ENCODE results near the gene CRABP2. TPM values are rescaled to one million over a fixed set of nuclear protein-coding genes. Genes with fewer than 3 reads are reported as not detected.
A peak's percentile ranks its signal among the peaks of the same experiment; 100 is the strongest.

The CRABP2 gene
- total RNA-seq, 1 donor from 2014 or later = 110 TPM

DNA sequence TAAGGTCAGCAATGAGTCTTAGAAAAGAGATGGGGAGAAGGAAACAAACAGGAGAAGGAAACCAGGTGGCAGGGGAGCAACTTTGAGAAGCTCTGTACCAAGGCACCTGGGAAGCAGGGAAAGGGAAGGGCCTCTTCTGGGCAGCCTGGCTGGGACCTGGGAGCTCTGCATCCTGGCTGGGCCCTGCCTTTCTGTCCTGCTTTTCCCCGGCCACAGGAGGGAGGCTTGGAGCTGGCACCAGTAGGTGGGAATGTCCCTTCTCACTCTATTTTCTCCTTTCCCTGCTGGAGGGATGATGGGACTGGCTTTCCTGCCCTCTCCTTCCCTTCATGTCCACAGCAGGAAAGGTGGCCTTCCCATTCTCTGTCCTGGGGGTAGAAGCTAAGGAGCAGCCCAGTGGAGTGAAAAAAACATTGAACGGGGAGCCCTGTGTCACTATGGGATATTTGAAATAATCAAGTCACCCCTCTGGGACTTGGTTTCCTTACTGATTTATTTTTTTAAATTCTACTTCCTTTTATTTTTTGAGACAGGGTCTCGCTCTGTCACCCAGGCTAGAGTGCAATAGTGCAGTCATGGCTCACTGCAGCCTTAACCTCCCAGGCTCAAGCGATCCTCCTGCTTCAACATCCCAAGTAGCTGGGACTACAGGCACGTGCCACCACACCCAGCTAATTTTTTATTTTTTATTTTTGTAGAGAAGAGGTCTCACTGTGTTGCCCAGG, 23.1 kb downstream of the CRABP2 start:
- no peak overlapping the region for H3K4me2 ChIP-seq
- no peak overlapping the region for H3K4me3 Mint-ChIP-seq
- TF ChIP-seq, protein P1, sequence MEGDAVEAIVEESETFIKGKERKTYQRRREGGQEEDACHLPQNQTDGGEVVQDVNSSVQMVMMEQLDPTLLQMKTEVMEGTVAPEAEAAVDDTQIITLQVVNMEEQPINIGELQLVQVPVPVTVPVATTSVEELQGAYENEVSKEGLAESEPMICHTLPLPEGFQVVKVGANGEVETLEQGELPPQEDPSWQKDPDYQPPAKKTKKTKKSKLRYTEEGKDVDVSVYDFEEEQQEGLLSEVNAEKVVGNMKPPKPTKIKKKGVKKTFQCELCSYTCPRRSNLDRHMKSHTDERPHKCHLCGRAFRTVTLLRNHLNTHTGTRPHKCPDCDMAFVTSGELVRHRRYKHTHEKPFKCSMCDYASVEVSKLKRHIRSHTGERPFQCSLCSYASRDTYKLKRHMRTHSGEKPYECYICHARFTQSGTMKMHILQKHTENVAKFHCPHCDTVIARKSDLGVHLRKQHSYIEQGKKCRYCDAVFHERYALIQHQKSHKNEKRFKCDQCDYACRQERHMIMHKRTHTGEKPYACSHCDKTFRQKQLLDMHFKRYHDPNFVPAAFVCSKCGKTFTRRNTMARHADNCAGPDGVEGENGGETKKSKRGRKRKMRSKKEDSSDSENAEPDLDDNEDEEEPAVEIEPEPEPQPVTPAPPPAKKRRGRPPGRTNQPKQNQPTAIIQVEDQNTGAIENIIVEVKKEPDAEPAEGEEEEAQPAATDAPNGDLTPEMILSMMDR (IDR thresholded peaks at IDR 0.05) = peak; percentile 23
- no peak for TF ChIP-seq EZH2 (IDR thresholded peaks at IDR 0.05)
- no peak for TF ChIP-seq EZH2phosphoT487 (IDR thresholded peaks at IDR 0.05)
- no peaks in the 10 kb centered on the region for H3K36me3 Mint-ChIP-seq
- H3K27ac ChIP-seq = no peak overlapping the region
- no peaks in the 10 kb centered on the region for H4K20me1 ChIP-seq (ENCODE audit: low read depth)
- no peaks in the 10 kb centered on the region for H3K9me3 Mint-ChIP-seq
- DNase-seq (ENCODE audit: low spot score) = peak; percentile 48
- no peak overlapping the region for H2AFZ ChIP-seq (replicated peaks)
- peaks cover 4% of the 10 kb centered on the region for H3K79me2 ChIP-seq (ENCODE audit: low read depth)
- H3K36me3 ChIP-seq = no peaks in the 10 kb centered on the region
- H3K9ac ChIP-seq = no peak overlapping the region
- H3K9me3 ChIP-seq (ENCODE audit: low read depth) = no peaks in the 10 kb centered on the region
- H3F3A ChIP-seq (ENCODE audit: low read depth) = peaks cover 6% of the 10 kb centered on the region
- H3K4me1 ChIP-seq = peaks cover 5% of the 10 kb centered on the region
- peaks cover 6% of the 10 kb centered on the region for H3K27me3 Mint-ChIP-seq (ENCODE audit: insufficient read depth, low read depth)
- H3K4me1 Mint-ChIP-seq = peaks cover 21% of the 10 kb centered on the region
- H3K27me3 ChIP-seq = peaks cover 20% of the 10 kb centered on the region
- no peak overlapping the region for H3K27ac Mint-ChIP-seq
- no peak overlapping the region for H3K4me3 ChIP-seq

DNA sequence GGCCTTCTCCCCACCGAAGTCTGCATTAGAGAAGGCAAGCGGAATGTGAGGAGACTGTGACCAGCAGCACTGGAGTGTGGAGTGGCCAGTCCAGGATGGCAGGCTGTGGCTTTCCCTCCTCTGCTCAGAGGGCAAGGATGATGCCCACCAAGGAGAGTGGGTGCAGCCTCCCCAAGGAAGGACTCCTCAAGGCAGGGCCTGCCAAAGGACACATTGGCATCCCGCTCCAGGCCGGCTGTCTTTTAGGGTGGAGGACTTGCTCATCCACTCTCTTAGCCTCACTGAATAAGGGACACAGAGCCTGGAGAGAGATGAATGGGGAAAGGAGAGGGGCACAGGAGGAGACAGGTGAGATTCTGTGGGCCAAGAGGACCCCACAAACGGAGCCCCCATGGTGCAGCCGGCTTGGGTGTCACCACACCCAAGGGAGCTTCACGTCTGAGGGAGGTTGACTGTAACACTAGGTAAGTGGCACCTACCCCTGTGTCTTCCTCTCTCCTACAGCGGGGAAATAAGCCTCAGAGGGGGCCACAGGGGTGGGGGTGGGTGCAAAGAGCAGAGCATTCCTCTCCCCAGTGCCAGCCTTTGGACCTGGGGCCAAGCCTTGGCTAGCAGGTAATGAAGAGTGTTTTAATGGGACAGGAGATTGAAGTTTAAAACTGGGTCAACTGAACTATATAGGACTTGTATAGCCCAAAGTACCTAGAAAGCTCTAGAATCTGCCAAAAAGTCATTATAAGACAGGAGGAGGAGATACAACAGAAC, 24.0 kb downstream of the CRABP2 start:
- no peaks in the 10 kb centered on the region for H3K9me3 Mint-ChIP-seq
- no peaks in the 10 kb centered on the region for H3K36me3 Mint-ChIP-seq

DNA sequence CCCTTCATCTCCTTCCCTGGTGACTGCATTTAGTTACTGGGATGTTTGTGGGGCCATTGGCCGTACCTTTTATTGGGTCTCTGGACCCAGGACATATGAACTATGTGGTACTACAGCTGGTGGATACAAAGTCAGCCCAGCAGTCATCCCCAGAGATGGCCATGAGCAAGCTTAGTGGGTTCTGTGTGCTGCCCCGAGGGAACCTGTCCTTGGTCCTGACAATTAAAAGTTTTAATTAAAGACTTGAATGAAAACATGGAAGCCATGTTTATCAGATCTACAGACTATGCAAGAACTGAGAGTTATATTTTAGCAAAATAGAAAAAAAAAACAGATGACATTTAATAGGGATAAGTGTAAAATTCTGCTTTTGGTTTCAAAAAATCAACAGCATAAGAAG, 25.3 kb downstream of the CRABP2 start:
- H3K4me2 ChIP-seq = no peak overlapping the region
- no peak overlapping the region for H3K27ac ChIP-seq
- H3K9me3 Mint-ChIP-seq = no peaks in the 10 kb centered on the region
- H3K4me1 Mint-ChIP-seq = peaks cover 26% of the 10 kb centered on the region
- peak overlapping the region; percentile 1 for H3K4me3 Mint-ChIP-seq
- H3K36me3 Mint-ChIP-seq = no peaks in the 10 kb centered on the region
- H4K20me1 ChIP-seq (ENCODE audit: low read depth) = peaks cover 19% of the 10 kb centered on the region
- H3K27me3 ChIP-seq = peaks cover 20% of the 10 kb centered on the region
- DNase-seq (ENCODE audit: low spot score) = no peak
- no peak overlapping the region for H3K9ac ChIP-seq
- no peaks in the 10 kb centered on the region for H3K36me3 ChIP-seq
- H3K79me2 ChIP-seq (ENCODE audit: low read depth) = peaks cover 26% of the 10 kb centered on the region
- H3K27ac Mint-ChIP-seq = no peak overlapping the region
- H3K9me3 ChIP-seq (ENCODE audit: low read depth) = no peaks in the 10 kb centered on the region
- H3K4me3 ChIP-seq = no peak overlapping the region
- H3K27me3 Mint-ChIP-seq (ENCODE audit: insufficient read depth, low read depth) = peaks cover 6% of the 10 kb centered on the region
- peaks cover 10% of the 10 kb centered on the region for H3K4me1 ChIP-seq
- H2AFZ ChIP-seq (replicated peaks) = no peak overlapping the region
- peaks cover 19% of the 10 kb centered on the region for H3F3A ChIP-seq (ENCODE audit: low read depth)
- no peak for TF ChIP-seq EZH2phosphoT487 (IDR thresholded peaks at IDR 0.05)
- TF ChIP-seq, protein P1 (IDR thresholded peaks at IDR 0.05) = no peak
- TF ChIP-seq EZH2 (IDR thresholded peaks at IDR 0.05) = no peak

More for the DNA sequence above, 24.0 kb downstream of the CRABP2 start:
- no peak overlapping the region for H3K4me2 ChIP-seq
- TF ChIP-seq EZH2phosphoT487 (IDR thresholded peaks at IDR 0.05) (no peak), EZH2 (IDR thresholded peaks at IDR 0.05) (no peak)
- TF ChIP-seq, protein P1 (IDR thresholded peaks at IDR 0.05) = no peak
- H3K27ac Mint-ChIP-seq = no peak overlapping the region
- no peaks in the 10 kb centered on the region for H3K9me3 ChIP-seq (ENCODE audit: low read depth)
- peaks cover 6% of the 10 kb centered on the region for H3K27me3 Mint-ChIP-seq (ENCODE audit: insufficient read depth, low read depth)
- H3K27me3 ChIP-seq = peaks cover 20% of the 10 kb centered on the region
- peaks cover 22% of the 10 kb centered on the region for H3K4me1 Mint-ChIP-seq
- H3F3A ChIP-seq (ENCODE audit: low read depth) = peaks cover 7% of the 10 kb centered on the region
- H4K20me1 ChIP-seq (ENCODE audit: low read depth) = peaks cover 6% of the 10 kb centered on the region
- no peak overlapping the region for H3K9ac ChIP-seq
- peaks cover 13% of the 10 kb centered on the region for H3K79me2 ChIP-seq (ENCODE audit: low read depth)
- H3K27ac ChIP-seq = no peak overlapping the region
- no peak overlapping the region for H3K4me3 Mint-ChIP-seq
- DNase-seq (ENCODE audit: low spot score) = no peak
- no peak overlapping the region for H2AFZ ChIP-seq (replicated peaks)
- no peak overlapping the region for H3K4me3 ChIP-seq
- no peaks in the 10 kb centered on the region for H3K36me3 ChIP-seq
- peaks cover 5% of the 10 kb centered on the region for H3K4me1 ChIP-seq
